NB4 (cell line): ENCODE data around the gene NNMT.

Experiments used
- CTCF ChIP-seq: IDR thresholded peaks from one replicate; pipeline ENCODE4 v1.5.1; 2012; ENCODE audit warnings: low read depth, low read length
- MYC ChIP-seq: IDR thresholded peaks from 2 replicates; pipeline ENCODE4 v1.6.1; 2011; ENCODE audit warnings: low read depth, low read length
- POLR2A ChIP-seq: IDR thresholded peaks from 2 replicates; pipeline ENCODE4 v1.6.1; 2011; ENCODE audit warnings: mild to moderate bottlenecking; ENCODE audit not compliant: insufficient read length; ENCODE audit errors: extremely low read depth

GRCh38 chr11:114291842-114292680 is 4.1 kb upstream of the NNMT start:
- TF ChIP-seq CTCF (no peak), MYC (no peak), POLR2A (no peak)
